ENCODE measurements around the gene SEC24B.
A peak's percentile ranks its signal among the peaks of the same experiment; 100 is the strongest.
"Not testable (repeated sequence)": the region's sequence is repeated elsewhere in the genome, so short reads cannot be mapped to it uniquely, and the experiment has no call there.

The SEC24B gene

DNA sequence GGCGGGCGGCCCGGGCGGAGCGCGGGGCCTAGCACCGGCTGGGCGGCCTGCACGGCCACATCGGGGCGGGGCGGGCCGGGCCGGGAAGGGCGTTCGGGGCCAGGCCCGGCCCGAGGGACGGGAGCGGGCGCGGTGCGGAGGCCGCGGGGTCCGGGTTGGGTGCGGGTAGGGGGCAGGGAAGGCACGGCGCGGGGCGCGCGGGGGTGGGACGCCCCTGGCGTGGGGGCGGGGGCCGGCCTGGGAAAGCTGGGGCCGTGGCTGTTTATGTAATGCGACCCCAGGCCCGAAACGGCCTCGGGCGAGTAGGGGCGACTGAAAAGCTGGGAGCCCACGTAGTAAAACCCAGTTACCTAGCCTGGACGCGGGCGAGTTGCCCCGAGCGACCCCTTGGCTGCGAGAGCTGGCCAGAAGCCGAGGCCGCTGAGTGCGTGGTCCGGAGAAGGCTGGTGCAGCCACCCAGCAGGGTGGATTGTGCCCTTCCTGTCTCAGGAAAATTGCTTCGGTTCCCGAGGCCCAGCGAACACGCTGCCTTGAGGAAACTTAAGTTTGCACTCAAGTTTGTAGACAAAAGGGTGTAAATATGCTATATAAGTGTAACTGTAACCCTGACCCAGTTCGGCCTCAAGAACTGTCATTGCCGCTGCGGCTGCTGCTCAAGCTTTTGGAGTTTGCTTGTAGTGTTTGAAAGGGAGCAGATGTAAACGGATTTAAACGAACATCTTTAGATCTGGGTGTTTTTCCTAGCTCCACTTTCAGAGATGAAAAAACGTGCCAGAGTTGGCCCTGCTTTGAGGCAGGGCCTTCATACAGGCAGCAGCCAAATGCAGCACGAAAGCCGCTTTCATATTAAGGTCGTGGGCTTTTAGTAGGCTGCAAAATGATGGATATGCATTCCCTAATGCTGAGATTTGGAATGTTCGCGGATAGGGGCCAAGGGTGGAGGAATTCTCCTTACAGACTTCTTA is 674 bp downstream of the SEC24B start:
- peak; percentile 46 for DNase-seq

DNA sequence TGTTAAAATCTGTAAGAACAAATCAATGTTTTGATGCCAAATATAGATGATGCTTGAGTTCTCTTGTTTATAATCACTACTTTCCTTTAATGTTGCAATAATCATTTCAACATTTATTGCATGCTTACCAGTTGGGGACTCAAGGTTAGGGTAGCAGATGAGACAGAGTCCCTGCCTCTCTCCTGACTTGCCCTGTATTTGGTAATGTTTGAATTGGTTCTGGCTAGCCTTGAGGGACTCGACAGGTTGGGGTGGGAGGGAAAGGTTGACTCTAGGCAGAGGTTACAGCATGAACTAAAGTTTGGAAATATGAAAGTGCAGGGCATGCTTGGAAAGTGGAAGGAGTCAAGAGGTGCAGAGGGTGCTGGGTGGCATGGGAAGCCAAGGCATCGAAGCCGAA is 2.0 kb downstream of the SEC24B start:
- DNase-seq: no peak

DNA sequence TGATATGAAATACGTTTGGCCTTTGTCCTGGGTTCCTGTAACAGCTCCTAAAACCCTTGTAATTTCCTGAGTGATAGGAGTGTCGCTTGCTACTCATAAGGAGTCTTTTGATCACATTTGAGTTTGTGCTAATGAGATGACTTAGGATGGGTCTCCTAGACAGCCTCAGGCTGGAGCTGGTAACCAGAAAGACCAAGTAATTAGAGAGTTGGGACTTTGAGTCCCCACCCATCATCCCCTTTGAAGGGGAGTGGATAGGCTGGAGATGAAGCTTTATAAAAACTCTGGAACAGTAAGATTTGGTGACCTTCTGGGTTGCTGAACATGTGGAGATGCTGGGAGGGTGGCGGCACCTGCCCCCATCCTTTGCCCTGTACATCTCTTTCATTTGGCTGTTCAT is 2.9 kb downstream of the SEC24B start:
- DNase-seq: no peak

DNA sequence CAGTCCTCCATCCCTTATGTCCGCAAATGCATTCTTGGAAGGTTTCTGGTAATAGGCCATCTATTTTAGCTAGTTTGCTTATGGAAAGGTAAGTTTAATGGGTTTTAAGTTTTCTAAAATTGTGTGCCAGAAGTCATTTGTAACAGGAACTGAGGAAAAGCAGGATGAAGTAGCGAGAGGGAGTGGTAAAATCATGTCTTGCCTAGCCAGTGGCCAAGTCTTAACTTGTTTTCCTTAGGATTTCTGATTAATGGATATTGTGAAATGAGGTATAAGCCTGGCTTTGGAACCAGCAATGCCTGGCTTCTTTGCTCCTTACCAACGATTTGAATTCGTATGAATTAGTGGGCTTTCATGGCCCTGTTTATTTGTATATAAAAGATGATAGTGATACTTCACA is 7.3 kb downstream of the SEC24B start:
- DNase-seq: no peak

DNA sequence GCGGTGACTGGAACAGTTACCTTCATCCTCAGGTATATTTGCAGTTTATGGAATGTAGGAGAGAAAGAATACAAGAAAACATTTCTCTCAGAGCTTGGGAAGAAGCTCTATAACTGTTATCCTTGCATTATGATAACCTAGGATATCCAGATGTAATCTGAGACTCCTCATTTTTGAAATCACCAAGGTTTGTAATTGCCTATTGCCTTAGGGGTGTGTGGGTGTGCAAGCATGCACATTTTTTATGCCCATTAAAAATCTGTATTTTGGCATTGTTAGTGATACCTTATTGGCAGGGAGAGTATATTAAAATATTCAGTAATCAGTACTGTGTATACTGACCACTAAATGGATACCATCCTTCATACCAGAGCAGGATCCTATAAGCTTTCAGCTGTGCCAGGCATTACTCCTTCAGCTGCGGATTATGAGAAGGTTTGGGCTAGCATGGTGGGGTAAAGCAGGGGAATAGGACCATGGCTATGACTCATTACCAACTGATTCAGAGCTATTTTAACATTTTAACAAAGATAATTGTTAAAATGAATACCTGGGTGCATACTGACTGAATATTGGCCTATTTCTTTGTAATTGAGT is 8.3 kb downstream of the SEC24B start:
- no peak for DNase-seq

DNA sequence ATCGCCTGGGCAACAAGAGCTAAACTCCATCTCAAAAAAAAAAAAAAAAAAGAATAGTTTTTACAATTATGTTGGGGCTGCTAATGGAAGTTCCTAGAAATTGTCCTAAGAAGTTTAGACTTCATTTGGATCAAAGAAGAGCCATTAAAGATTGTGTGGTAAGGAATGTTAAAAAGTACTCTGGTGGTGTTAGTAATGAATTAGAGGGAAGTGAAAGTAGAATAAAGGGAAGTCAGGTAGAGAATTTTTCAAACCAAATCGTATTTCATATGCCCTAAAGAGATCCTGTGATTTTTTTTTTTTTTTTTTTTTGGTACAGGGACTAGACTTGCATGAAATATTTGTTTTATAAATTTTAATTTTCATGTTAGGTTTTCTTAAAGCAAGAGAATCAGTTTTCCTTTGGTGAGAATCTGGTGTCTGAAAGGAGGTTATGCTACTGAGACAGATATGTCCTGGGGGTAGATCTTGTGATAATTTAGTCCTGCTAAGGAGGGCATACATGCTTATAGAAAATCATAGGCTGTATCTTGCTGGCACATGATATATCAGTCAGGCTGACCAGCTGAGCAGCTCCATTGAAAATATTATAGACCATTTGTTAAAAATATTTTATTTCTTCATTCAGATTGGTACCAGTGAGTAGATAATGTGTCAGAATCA is 10.7 kb downstream of the SEC24B start:
- DNase-seq: no peak

DNA sequence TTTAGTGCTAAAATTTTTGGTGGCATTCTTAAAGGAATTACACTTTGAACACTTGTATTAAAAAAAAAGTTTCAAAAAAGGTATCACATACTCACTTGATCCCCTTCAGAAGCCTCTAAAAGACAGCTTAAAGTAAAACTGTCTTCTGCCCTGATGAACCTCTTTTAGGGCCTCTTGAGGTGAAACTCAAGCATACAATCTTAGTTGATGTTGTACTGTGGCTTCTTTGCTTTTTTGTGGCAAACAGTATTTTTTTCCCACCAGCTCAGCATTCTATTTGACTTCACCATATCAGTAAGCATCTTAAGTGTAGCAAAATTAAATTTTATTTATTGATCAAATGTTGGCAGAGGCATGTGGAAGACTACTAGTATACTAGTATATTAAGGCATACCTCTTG is 13.7 kb downstream of the SEC24B start:
- DNase-seq: no peak

DNA sequence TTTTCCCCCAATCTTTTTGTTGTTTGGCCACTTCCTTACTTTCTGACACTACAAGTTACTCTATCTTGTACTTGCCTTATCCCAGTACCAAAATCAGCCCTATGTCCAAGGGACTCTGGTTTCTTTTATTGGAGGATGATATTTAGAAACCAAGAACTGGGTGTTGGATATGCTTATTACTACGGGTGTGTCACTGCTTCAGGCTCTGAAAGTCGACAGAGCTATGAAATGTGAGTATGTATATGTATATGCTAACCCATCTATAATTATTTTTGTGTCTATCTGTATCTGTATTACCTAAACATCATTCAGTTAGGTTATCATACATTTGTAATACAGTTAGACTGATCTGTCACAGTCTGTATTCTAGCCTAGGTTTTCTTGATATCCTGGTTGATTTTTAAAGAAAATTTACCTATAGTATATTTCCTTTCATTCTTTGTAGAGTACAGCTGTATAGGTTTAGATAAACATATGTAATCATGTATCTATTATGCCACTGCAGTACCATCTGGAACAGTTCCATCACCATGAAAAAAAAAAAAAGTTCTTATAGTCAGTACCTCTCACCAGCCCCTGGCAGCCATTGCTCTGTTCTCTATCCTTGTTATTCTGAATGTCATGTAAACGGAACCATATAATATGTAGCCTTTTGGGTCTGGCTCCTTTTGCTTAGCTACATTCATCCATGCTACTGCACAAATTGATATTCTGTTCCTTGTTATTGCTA is 18.1 kb downstream of the SEC24B start:
- DNase-seq: no peak

DNA sequence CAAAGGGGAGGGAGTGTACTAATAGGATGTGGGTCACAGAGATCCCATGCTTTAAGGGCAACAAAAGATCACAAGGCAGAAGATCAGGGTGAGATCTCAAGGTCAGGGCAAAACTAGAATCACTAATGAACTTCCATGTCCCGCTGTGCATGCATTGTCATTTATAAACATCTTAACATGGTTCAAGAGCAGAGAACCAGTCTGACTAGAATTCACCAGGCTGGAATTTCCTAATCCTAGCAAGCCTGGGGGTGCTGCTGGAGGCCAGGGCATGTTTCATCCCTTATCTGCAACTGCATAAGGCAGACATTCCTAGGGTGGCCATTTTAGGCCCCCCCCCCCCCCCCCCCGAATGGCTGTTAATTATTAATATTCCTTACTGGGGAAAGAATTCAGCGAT is 19.5 kb downstream of the SEC24B start:
- DNase-seq: not testable (repeated sequence)

DNA sequence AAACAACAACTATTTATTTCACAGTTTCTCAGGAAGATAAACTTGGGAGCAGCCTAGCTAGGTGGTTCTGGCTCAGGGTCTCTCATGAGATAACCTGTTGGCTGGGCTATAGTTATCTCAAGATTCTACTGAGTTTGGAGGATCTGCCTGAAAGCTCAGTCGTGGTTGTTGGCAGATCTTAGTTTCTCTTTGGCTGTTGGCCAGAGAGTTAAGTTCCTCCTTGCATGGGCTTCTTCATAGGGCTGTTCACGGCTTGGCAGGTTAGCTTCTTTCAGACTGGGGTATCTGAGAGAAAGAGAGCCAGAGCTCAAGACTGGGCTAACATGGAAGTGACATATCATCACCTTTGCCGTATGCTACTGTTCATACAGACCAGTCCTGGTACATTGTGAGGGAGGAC is 28.7 kb downstream of the SEC24B start:
- no peak for DNase-seq

DNA sequence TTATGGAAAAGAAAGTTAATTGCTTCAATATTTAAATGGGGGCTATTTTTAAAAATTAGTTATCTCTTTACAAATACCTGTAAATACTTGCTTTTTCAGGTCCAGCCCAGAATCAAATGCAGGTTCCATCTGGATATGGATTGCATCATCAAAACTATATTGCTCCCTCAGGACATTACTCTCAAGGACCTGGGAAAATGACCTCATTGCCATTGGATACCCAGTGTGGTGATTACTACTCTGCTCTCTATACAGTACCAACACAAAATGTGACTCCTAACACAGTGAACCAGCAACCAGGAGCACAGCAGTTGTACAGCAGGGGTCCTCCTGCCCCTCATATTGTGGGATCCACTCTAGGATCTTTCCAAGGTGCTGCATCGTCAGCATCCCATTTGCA is 29.2 kb downstream of the SEC24B start:
- DNase-seq: no peak

DNA sequence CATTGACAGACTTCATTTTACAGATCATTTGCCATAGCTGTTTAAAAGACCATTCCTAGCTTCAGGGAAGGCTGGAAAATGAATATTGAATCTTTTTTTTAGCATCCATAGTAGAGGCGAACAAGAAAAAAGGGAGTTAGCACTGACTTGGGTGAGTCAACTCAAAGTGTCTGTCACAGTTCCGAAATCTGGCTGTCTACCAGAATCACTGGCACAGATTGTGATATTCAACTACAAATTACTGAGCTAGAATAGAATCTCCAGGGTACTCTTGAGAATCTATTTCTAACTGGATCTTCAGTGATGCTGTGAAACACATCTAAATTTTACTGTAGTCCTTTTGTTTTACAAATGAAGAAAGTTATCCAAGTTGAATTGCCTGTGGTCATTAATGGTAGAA is 31.5 kb downstream of the SEC24B start:
- DNase-seq: no peak

DNA sequence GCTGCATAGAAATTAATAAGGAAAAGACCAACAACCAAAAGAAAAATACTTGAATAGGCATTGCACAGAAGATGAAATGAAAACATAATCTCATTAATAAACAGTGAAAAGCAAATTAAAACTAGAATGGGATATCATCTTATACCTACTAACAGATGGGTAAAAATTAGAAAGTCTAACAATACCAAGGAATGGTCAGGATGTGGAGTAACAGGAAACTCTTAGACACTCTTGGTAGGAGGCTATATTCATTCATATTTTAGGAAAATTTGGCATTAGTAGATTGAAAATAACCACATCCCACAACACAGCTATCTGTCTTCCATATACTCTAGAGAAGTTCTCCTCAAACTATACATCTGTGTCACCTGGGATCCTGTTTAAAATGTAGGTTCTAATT is 36.3 kb downstream of the SEC24B start:
- DNase-seq: no peak

DNA sequence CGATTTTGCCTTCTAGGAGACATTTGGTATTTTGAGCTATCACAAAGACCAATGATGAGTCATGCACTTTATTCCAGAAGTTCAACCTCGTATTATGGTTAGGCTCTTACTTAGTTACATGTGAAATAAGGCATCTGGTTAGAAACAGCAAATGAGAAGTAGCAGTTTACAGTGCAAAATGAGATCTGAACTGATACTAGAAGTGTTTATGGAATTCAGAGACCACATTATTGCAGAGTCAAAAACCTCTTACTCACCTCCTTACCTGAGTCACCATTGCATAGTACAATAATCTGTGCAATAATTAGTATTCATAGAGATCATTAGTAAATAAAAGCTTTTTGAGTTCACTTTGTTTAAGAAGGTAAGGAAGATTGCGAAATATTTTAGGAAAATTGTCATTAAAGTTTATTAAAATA is 38.7 kb downstream of the SEC24B start:
- DNase-seq: peak; percentile 45

DNA sequence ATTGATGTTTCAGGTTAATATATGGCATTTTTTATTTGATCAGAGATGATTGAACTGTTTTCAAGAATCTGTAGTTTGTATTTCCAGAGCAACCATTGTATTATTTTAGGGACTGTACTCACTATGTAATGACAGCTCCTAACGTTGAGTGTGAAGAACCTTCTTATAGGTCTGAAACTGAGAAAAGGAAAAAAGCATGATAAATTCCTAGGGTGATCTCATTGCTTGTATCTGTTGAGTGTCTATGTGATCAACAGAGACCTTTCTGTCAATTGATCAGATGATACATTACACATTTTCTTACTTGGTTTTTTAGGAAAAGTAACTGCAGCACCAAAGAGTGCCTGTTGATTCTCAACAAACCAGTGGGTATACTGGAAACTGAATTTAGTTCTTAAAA is 40.2 kb downstream of the SEC24B start:
- no peak for DNase-seq

DNA sequence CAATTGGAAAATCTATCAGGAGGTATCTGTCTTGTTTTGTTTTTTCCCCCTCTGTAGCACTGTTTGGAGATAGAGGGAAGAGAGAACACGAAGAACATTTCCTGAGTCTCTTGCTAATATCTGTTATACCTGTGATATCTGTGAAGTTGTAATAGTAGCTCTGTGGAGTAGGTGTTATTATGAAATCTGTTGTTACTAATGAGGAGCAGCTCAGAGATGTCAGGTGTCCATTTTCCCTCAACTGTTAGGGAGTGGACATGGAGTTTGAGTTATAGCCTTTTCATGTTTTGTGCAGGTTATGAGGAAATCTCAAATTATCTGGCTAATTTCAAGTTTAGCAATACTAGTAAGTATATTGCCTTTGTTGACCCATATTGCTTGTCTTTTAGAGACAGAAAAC is 52.4 kb downstream of the SEC24B start:
- no peak for DNase-seq

DNA sequence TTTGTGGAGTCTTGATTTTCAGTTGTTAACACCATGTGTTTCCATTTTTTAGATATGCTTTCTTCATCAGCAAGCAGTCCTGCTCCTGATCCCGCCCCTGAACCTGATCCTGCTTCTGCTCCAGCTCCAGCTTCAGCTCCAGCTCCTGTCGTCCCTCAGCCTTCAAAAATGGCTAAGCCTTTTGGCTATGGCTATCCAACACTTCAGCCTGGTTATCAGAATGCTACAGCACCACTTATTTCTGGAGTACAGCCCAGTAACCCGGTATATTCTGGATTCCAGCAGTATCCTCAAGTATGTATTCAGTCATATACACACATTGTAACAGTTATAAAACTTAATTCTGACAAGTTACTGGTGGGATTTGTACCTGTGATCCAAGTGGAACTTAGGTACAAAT is 60.9 kb downstream of the SEC24B start:
- no peak for DNase-seq

DNA sequence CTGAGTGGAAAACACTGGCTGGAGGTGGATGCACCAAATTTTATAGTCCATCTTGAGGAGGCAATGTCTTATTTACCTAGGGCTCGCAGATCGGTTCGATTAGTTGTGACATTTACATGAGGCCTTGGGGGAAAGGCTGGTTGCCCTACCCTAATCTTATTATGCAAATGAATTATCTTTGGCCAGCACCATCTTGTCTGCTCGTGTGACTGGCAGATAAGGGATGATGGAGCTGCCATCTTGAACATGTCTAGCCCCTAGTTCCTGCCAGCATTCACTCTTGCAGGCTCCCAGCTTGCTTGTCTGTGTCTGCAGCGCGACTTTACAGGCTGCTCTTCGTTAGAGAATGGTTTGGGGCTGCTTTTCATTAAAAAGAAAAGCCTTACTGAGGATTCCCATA is 61.9 kb downstream of the SEC24B start:
- no peak for DNase-seq

DNA sequence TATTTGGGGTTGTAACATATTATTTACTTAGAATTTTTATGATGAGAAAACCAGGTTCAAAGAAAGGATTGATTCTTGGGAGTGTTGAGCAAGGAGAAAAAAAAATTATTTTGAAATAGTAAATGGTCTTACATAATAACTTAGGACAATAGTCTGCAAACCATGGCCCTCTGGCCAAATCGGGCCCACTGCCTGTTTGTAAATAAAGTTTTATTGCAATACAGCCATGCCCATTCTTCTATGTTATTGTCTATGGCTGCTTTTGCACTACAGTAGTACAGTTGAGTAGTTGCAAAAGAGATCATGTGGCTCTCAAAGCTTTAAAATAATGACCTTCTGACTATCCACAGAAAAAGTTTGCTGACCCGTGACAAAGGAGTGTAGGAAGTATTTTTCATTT is 63.3 kb downstream of the SEC24B start:
- DNase-seq: no peak

DNA sequence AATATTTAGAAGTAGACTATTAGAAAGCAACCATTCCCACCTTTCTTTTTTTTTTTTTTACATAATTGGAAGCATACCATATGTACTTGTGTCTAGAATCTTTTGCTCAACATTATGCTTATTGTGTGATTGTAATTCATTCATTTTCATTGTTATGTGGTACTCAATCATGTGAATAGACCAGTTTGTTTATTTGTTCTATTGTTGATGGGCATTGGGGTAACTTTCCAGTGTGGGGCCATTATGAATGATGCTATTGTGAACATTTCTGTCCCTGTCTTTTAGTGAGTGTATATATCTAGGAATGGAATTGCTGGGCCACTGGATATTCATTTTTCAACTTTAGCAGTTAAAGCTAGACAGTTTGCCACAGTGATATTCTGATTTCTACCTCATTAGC is 63.9 kb downstream of the SEC24B start:
- no peak for DNase-seq

DNA sequence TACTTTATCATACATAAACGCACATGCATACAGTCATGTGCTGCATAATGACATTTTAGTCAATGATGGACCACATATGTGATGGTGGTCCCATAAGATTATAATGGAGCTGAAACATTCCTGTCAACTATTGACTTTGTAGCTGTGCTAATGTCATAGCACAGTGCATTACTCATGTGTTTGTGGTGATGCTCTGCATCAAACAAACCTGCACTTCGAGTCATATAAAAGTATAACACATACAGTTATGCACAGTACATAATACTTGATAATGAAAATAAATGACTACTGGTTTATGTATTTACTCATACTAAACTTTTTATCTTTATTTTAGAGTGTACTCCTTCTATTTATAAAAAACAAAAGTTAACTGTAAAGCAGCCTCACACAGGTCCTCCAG is 65.9 kb downstream of the SEC24B start:
- DNase-seq: no peak

DNA sequence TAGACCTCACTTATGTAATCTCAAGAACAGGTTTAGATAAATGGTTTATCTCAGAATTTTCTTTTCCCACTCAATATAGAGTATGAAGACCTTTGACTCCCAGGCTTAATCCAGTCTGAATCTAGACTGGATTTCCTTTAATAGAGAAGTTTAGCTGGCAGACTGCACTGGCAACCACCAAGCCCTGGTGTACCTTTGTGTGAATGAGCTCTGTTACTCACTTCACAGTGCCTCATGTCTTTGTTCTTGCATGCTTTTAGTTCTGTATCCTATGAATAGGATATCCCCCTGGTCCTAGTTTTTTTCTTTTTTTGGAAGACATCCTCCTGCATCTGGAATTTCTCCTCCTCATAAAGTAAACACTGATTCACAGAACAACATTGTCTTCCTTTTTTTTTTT is 73.3 kb downstream of the SEC24B start:
- DNase-seq: no peak

DNA sequence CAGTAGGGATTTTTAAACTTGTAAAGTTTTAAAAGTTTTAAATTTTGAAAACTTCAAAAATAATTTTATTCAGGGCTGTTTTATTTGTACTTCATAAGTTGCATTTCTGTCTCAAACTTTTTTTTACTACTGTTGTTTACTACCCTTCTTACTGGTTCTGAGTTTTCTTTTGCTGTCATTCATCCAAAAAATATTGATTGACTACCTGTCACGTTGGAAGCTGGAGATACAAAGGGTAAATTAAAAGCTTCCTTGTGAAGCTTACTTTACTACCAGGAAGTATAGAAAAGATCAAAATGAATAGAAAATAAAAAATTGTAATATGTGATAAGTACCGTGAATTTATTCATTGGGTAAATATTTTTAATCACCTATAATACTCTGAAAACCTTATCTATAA is 77.1 kb downstream of the SEC24B start:
- DNase-seq: no peak

All from fibroblast of upper back skin (primary cell).